Measurements from ENCODE around the gene SCIMP. TPM values are rescaled to one million over a fixed set of nuclear protein-coding genes. Genes with fewer than 3 reads are reported as not detected.

The SCIMP gene
- total and polyA plus RNA-seq, 9 of the 15 experiments (the other 6 are each of a cell fraction or from before 2014, with no cell fraction given), result 0.01 to 0.11 (median 0.04) TPM; not detected in 6

DNA sequence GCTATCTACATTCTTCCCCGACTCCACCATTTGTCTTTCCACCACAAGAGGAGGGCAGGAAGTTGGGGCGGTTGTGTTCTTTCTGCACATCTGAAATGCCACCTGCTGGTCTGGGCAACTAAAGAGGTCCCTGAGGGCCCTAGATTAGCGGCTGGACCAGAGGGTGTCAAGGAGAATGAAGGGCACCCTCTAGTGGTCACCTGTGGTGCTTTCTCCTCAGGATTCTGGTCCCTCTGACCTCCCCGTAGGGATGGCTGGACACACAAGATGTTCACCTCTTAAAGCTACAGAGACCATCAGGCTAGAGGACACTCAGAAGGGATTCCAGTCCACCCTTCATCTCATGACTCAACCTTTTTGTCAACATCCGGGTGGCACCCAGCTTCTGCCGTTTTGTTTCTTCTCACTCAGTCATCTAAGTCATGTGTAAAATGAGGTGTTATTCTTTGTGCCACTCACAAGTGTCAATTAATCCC is 2.9 kb upstream of the SCIMP start (continued):
- TF ChIP-seq PBX2 (CRISPR knock-in tag; IDR thresholded peaks at IDR 0.05; ENCODE audit: low read depth), result no peak
- no peak for TF ChIP-seq PBX2 (tag; conservative IDR thresholded peaks at IDR 0.05; ENCODE audit: low read depth)
- no peak for TF ChIP-seq SLC30A9 (CRISPR knock-in tag; IDR thresholded peaks at IDR 0.05)
- no peak for TF ChIP-seq TFE3 (CRISPR knock-in tag; IDR thresholded peaks at IDR 0.05)
- peak; percentile 49; the same call in 1 of the 2 replicates for TF ChIP-seq ESRRA (IDR thresholded peaks at IDR 0.05; ENCODE audit: borderline replicate concordance, low read depth)
- TF ChIP-seq ARID1B (IDR thresholded peaks at IDR 0.05), result 0 out of 2 replicates have a peak, but pooled peaks have one; percentile 13
- TF ChIP-seq TAL1 (IDR thresholded peaks at IDR 0.05), result peak; percentile 30; the same call in 1 of the 2 replicates
- TF ChIP-seq, protein P1, sequence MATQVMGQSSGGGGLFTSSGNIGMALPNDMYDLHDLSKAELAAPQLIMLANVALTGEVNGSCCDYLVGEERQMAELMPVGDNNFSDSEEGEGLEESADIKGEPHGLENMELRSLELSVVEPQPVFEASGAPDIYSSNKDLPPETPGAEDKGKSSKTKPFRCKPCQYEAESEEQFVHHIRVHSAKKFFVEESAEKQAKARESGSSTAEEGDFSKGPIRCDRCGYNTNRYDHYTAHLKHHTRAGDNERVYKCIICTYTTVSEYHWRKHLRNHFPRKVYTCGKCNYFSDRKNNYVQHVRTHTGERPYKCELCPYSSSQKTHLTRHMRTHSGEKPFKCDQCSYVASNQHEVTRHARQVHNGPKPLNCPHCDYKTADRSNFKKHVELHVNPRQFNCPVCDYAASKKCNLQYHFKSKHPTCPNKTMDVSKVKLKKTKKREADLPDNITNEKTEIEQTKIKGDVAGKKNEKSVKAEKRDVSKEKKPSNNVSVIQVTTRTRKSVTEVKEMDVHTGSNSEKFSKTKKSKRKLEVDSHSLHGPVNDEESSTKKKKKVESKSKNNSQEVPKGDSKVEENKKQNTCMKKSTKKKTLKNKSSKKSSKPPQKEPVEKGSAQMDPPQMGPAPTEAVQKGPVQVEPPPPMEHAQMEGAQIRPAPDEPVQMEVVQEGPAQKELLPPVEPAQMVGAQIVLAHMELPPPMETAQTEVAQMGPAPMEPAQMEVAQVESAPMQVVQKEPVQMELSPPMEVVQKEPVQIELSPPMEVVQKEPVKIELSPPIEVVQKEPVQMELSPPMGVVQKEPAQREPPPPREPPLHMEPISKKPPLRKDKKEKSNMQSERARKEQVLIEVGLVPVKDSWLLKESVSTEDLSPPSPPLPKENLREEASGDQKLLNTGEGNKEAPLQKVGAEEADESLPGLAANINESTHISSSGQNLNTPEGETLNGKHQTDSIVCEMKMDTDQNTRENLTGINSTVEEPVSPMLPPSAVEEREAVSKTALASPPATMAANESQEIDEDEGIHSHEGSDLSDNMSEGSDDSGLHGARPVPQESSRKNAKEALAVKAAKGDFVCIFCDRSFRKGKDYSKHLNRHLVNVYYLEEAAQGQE (IDR thresholded peaks at IDR 0.05; ENCODE audit: borderline replicate concordance), result peak; percentile 66; the same call in 1 of the 2 replicates
- TF ChIP-seq, protein P1 (CRISPR knock-in tag; IDR thresholded peaks at IDR 0.05; ENCODE audit: low read depth), result no peak
- TF ChIP-seq, protein P2, sequence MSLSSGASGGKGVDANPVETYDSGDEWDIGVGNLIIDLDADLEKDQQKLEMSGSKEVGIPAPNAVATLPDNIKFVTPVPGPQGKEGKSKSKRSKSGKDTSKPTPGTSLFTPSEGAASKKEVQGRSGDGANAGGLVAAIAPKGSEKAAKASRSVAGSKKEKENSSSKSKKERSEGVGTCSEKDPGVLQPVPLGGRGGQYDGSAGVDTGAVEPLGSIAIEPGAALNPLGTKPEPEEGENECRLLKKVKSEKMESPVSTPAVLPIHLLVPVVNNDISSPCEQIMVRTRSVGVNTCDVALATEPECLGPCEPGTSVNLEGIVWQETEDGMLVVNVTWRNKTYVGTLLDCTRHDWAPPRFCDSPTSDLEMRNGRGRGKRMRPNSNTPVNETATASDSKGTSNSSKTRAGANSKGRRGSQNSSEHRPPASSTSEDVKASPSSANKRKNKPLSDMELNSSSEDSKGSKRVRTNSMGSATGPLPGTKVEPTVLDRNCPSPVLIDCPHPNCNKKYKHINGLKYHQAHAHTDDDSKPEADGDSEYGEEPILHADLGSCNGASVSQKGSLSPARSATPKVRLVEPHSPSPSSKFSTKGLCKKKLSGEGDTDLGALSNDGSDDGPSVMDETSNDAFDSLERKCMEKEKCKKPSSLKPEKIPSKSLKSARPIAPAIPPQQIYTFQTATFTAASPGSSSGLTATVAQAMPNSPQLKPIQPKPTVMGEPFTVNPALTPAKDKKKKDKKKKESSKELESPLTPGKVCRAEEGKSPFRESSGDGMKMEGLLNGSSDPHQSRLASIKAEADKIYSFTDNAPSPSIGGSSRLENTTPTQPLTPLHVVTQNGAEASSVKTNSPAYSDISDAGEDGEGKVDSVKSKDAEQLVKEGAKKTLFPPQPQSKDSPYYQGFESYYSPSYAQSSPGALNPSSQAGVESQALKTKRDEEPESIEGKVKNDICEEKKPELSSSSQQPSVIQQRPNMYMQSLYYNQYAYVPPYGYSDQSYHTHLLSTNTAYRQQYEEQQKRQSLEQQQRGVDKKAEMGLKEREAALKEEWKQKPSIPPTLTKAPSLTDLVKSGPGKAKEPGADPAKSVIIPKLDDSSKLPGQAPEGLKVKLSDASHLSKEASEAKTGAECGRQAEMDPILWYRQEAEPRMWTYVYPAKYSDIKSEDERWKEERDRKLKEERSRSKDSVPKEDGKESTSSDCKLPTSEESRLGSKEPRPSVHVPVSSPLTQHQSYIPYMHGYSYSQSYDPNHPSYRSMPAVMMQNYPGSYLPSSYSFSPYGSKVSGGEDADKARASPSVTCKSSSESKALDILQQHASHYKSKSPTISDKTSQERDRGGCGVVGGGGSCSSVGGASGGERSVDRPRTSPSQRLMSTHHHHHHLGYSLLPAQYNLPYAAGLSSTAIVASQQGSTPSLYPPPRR (CRISPR knock-in tag; IDR thresholded peaks at IDR 0.05; ENCODE audit: borderline replicate concordance), result no peak
